HT1080 (cell line): Measurements from ENCODE around the gene SHC2. TPM values are rescaled to one million over a fixed set of nuclear protein-coding genes. Genes with fewer than 3 reads are reported as not detected.
"Not testable (repeated sequence)": the region's sequence is repeated elsewhere in the genome, so short reads cannot be mapped to it uniquely, and the experiment has no call there.

Experiments
- DNase-seq: peaks from one replicate; pipeline ENCODE4 v3.0.0-alpha.2; 2015; ENCODE audit warnings: low read depth
- total RNA-seq: library from RNA; depleted of rRNA; stranded (reverse); fragments of >200 nt; shearing (Covaris generic); gene quantifications from 2 replicates; pipeline ENCODE4 v1.2.3, GENCODE V29; 2014

SHC2 gene
- total RNA-seq, 1 experiment from 2014 or later, result 0.03 TPM

- DNase-seq, result no peak
Observed at GRCh38 chr19:408902-409515, 51.8 kb downstream of the SHC2 start, which contains the start of gene C2CD4C. Gene C2CD4C (minus strand): TSS chr19:409147. CDS start chr19:408361, 786 bp downstream.

DNA sequence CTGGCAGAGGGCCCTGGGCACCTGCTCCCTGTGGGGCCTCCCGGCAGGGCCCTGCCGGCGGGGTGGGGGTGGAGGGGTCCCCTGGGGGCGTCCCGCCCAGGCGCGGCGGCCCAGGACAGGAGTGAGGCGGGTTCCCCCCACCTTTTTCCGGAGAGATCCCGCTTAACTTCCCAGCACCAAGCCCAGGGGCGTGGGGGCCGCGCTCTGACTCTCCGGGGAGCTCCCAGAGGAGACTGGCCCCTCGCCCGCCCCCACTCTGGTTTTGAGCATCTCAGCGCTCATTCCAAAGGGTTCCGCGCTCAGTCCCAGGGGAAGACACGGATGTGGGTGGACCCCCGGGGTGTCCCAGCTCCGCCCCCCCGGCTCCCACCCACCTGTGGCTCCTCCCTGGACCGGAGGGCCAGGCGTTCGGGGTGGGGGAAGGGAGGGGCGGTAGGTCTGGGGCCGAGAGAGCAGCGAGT is 52.4 kb downstream of the SHC2 start:
- no peak for DNase-seq

GRCh38 chr19:407511-408440 is 53.1 kb downstream of the SHC2 start:
- DNase-seq, result no peak

DNA sequence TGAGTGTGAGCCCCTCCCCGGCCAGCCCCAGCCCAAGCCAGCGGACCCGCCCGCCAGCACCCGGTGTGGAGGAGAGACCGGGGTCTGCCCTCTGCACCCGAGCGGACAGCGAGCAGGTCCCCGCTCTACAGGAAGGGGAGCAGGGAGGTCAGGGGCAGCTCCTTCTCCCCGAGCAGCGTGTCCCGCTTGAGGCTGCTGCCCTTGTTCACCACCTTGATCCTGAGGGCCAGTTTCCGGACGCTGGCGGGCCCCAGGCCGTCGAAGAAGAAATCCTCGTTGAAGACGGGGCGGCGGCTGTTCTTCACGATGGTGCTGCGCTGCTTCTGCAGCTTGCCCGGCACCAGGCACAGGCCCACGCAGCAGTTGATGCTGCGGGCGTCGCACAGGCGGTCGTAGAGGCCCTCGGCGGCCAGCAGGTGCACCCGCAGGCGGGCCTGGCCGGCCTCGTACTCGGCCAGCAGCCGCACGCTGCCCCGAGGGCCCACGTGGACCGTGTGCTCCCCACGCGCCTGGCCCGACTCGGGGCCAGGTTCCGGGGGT is 53.8 kb downstream of the SHC2 start:
- no peak for DNase-seq

DNA sequence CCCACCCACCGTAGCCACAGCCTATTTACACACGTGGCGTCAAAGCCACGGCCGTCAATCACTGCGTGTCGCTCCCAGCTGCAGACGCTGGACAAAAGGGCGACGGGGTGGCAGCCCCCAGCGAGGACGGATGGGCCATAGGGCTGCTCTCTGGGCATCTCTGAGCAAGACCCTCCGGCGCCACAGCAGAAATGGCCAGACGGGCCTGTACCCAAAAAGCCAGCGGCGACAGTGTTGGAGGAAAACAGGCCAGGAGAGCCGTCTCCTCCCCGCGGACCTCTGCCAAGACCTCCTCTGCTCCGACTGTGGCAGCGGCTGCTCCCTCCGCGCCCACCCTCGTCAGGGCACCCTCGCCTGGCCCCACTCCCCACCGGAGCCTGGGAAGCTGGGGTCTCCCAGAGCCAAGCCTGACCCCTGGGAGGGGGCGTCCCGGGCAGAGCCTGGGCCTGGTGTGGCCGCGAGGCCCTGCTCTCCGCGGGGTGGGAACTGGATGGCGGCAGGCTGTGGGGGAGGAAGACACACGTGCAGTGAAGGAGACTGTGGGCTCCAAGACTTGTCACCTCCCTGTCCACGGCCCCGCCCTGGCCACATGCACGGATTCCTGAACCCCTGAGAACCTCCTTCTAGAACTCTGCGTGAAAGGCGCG is 54.6 kb downstream of the SHC2 start:
- no peak for DNase-seq

DNA sequence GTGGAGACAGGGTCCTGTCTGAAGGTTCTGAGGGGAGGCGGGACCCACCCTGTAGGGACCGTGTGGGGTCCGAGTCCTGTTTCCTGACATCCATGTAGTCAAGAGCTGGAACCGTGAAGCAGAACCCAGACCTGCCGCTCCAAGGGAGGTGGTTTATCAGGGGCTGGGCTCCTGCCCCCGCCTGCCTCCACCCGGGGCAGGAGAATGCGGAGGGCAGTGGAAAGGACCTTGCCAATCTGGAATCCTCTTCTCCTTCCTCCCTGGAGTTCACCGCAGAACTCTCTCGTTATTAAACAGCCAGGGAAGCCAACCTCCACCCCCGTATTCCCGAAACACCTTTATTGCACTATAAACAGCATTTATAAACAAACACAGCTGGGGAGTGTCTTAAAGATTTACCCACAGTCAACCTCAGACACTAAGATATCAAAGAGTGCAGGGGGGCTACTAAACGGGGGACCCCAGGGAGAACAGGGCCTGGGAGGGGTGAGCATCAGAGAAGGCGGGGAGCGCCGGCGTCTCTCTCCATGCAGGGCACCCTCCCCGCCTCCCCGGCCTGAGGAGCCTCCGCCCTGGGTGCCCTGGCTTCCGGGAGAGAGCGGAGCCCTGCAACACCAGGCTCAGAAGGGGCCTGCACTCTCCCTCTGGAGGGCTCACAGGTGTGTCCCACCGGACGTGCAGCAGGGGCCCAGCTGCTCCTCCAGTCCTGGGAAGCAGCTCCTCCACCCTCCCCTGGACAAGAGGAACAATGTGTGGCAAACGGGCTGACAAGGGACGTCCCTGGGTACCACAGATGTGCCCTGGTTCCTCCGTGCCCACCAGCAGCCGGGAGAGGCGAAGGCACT is 55.5 kb downstream of the SHC2 start:
- DNase-seq, result no peak

DNA sequence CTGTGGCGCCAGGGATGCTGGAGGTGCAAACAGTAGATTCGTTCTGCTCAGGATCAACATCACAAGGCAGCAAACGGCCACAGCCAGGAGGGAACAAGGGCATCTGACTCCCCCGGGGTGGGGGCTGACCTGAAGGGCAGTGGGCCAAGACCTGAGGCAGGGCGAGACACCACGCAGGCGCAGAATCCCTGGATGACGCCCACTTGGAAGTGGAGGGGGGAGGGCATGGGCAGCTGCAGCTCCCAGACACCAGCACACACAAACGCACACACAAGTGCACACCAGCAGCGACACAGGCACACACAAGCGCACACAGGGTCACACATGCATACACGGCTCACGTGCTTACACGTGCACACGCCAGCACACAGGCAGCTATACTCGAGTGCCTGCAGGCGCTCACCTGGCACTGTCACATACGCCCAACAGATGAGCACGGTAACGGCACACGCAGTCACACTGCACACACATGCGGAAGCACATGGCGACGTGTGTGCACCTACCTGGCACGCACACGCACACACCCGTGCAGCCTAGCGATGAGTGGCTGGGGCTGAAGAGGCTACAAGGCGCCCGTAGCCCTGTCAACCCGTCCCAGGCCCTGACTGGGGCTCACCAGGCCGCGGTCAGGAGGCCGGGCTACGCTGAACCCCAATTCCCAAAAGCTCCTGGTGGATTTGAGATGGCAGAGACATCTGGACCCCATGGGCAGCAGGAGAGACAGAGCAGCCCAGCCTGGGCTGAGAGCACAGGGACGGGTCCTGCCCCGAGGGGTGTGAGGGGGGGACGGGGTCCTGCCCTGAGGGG is 57.4 kb downstream of the SHC2 start:
- no peak for DNase-seq

GRCh38 chr19:402786-403185 is 58.0 kb downstream of the SHC2 start:
- no peak for DNase-seq

DNA sequence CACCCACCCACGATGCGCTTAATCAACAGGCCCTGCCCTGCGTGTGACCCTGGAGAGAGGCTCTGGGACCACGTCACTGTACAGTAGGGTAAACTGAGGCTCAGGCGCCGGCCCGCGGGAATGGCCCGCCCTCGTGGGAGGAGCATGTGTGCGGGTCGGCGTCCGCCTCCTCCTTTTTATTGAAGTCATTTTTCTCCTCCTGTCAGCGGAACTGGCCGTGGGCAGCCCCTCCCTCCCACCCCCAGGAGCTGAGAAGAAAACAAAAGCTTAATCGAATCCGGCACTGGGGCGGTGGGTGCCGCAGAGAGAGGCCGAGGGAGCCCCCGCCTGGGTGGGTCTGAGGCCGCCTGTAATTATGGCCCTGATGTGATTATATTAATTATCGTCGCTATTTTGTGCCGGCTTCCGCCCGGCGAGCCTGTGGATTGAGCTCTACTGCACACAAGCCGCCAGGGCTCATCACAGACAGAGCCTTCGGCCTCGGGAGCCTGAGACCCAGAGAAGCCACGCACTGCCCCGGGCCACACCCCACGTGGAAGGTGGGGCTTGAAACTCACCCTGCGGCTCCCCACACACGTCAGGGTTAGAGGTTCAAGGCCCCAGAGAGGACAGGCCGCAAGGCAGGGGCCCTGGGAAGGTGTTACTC is 58.8 kb downstream of the SHC2 start:
- DNase-seq, result no peak

- no peak for DNase-seq
Observed at GRCh38 chr19:400976-401865, 59.6 kb downstream of the SHC2 start.

GRCh38 chr19:399370-399769 is 61.5 kb downstream of the SHC2 start:
- DNase-seq, result no peak

- no peak for DNase-seq
Observed at GRCh38 chr19:398719-399118, 62.1 kb downstream of the SHC2 start.

- DNase-seq, result no peak
Observed at GRCh38 chr19:397941-398706, 62.7 kb downstream of the SHC2 start.

- DNase-seq, result no peak
Observed at GRCh38 chr19:397321-397720, 63.5 kb downstream of the SHC2 start.

GRCh38 chr19:395467-395866 is 65.4 kb downstream of the SHC2 start:
- no peak for DNase-seq

DNA sequence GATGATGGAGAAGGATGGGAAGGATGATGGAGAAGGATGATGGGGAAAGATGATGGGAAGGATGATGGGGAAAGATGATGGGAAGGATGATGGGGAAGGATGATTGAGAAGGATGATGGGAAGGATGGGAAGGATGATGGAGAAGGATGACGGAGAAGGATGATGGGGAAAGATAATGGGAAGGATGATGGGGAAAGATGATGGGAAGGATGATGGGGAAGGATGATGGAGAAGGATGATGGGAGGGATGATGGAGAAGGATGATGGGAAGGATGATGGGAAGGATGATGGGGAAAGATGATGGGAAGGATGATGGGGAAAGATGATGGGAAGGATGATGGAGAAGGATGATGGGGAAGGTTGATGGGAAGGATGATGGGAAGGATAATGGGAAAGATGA is 66.0 kb downstream of the SHC2 start:
- DNase-seq, result not testable (repeated sequence)

DNA sequence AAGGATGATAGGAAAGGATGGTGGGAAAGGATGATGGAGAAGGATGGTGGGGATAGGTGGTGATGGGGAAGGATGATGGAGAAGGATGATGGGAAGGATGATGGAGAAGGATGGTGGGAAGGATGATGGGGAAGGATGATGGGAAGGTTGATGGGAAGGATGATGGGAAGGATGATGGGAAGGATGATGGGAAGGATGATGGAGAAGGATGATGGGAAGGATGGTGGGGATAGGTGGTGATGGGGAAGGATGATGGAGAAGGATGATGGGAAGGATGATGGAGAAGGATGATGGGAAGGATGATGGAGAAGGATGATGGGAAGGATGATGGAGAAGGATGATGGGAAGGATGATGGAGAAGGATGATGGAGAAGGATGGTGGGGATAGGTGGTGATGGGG is 67.3 kb downstream of the SHC2 start:
- not testable (repeated sequence) for DNase-seq
